Panc1 (cell line): ENCODE data around the gene MTX1. TPM values are rescaled to one million over a fixed set of nuclear protein-coding genes. Genes with fewer than 3 reads are reported as not detected.

Experiments used
- ATAC-seq: fragments of 200-7000 bp; cut with Tn5 transposase; 2 replicates; pipeline ENCODE4 v1.9.1; 2020; ENCODE audit warnings: mild to moderate bottlenecking, moderate library complexity
- BruUV-seq: library from RNA; stranded (reverse); fragments of 400-500 nt; replicated peaks from 2 replicates; lab custom pipeline; 2021; lab: Mats Ljungman, UMichigan
- CTCF ChIA-PET: fragments of 300-600 bp; sonication (Branson Sonifier 250); formaldehyde crosslinking; loops from one replicate; lab custom pipeline; 2022; ENCODE audit warnings: antibody characterized with exemption; lab: Charles Lee
- POLR2A ChIA-PET: fragments of 300-600 bp; sonication (Branson Sonifier 250); formaldehyde crosslinking; loops from one replicate; lab custom pipeline; 2022; ENCODE audit warnings: antibody characterized with exemption; lab: Charles Lee
- DNase-seq: peaks from one replicate; pipeline ENCODE4 v3.0.0-alpha.2; 2010; ENCODE audit warnings: low read depth, low spot score
- H3K27ac ChIP-seq: 2 replicates; pipeline ENCODE4 v1.5.1; 2011; ENCODE audit warnings: mild to moderate bottlenecking, low read length, inconsistent platforms
- H3K27me3 ChIP-seq: fragments of 200-500 bp; sonication (Bioruptor generic); 2 replicates; pipeline ENCODE4 v1.6.0; 2014; ENCODE audit warnings: low read length, inconsistent platforms; ENCODE audit not compliant: control insufficient read depth, insufficient read depth
- H3K36me3 ChIP-seq: fragments of 200-500 bp; sonication (Bioruptor generic); 2 replicates; pipeline ENCODE4 v1.5.1; 2014; ENCODE audit warnings: inconsistent platforms, mild to moderate bottlenecking, low read length, moderate library complexity; ENCODE audit not compliant: control insufficient read depth, insufficient read depth
- H3K4me1 ChIP-seq: 2 replicates; pipeline ENCODE4 v1.5.1; 2011; ENCODE audit warnings: inconsistent platforms, mild to moderate bottlenecking, low read length, moderate library complexity; ENCODE audit not compliant: control insufficient read depth, insufficient read depth
- H3K4me3 ChIP-seq, 2 experiments: 2 replicates each; pipeline ENCODE4 v1.5.1; 2011 to 2012; ENCODE audit warnings: low read depth in 2 of 2, low read length in 2 of 2, mild to moderate bottlenecking in 2 of 2, inconsistent platforms in 1 of 2, moderate library complexity in 1 of 2
- H3K9me3 ChIP-seq: fragments of 200-500 bp; sonication (Bioruptor generic); 2 replicates; pipeline ENCODE4 v1.5.1; 2014; ENCODE audit warnings: low read depth, mild to moderate bottlenecking, inconsistent platforms, low read length, moderate library complexity; ENCODE audit not compliant: control insufficient read depth, insufficient read depth
- POLR2AphosphoS5 ChIP-seq: IDR thresholded peaks from 2 replicates; pipeline ENCODE4 v1.6.1; 2012; ENCODE audit warnings: mild to moderate bottlenecking, low read depth, low read length, moderate library complexity
- SIN3A ChIP-seq: IDR thresholded peaks from 2 replicates; pipeline ENCODE4 v1.6.1; 2012; ENCODE audit warnings: low read depth, mild to moderate bottlenecking, low read length, moderate library complexity, borderline replicate concordance; ENCODE audit not compliant: insufficient read depth
- TCF7L2 ChIP-seq: IDR thresholded peaks from 2 replicates; pipeline ENCODE4 v1.6.1; 2011; ENCODE audit warnings: mild to moderate bottlenecking, low read depth, low read length, inconsistent platforms
- in situ Hi-C: cut with HindIII; loops from 2 replicates; pipeline ENCODE4 v1.10.0; 2016; ENCODE audit warnings: low sequenced_read_pairs, low pct_unique_long_range_greater_than_20kb
- intact Hi-C: fragments of 100-400 bp; cut with micrococcal nuclease; formaldehyde crosslinking; loops from one replicate; pipeline ENCODE4 v1.10.0; 2022; ENCODE audit not compliant: unreplicated experiment
- total RNA-seq: library from RNA; stranded (reverse); gene quantifications from one replicate; pipeline ENCODE4 v1.2.1, GENCODE V29; 2021; ENCODE audit not compliant: unreplicated experiment
- TF ChIP-seq, protein P1 (sequence below), 2 experiments: IDR thresholded peaks; 2 replicates each; pipeline ENCODE4 v1.6.1; 2011 to 2012; ENCODE audit warnings: low read depth in 2 of 2, control low read depth in 1 of 2, low read length in 1 of 2, mild to moderate bottlenecking in 1 of 2, moderate library complexity in 1 of 2; ENCODE audit not compliant: insufficient read depth in 1 of 2
- TF ChIP-seq, protein P2 (sequence below): fragments of 450-650 bp; IDR thresholded peaks from 2 replicates; pipeline ENCODE4 v1.5.1; 2017; ENCODE audit warnings: mild to moderate bottlenecking

MTX1 gene
- total RNA-seq, 1 experiment from 2014 or later: 53.6 TPM

GRCh38 chr1:155206891-155207805, 1.3 kb upstream of the MTX1 start:
- intact Hi-C loops (loop anchor here (1.0 kb wide), 1 partner anchor 19 kb away; no protein-coding TSS in a partner anchor), in situ Hi-C loops (no loop called here)
- DNase-seq: peak; percentile 78
- TF ChIP-seq TCF7L2: no peak
- TF ChIP-seq SIN3A: no peak
- TF ChIP-seq, protein P1, sequence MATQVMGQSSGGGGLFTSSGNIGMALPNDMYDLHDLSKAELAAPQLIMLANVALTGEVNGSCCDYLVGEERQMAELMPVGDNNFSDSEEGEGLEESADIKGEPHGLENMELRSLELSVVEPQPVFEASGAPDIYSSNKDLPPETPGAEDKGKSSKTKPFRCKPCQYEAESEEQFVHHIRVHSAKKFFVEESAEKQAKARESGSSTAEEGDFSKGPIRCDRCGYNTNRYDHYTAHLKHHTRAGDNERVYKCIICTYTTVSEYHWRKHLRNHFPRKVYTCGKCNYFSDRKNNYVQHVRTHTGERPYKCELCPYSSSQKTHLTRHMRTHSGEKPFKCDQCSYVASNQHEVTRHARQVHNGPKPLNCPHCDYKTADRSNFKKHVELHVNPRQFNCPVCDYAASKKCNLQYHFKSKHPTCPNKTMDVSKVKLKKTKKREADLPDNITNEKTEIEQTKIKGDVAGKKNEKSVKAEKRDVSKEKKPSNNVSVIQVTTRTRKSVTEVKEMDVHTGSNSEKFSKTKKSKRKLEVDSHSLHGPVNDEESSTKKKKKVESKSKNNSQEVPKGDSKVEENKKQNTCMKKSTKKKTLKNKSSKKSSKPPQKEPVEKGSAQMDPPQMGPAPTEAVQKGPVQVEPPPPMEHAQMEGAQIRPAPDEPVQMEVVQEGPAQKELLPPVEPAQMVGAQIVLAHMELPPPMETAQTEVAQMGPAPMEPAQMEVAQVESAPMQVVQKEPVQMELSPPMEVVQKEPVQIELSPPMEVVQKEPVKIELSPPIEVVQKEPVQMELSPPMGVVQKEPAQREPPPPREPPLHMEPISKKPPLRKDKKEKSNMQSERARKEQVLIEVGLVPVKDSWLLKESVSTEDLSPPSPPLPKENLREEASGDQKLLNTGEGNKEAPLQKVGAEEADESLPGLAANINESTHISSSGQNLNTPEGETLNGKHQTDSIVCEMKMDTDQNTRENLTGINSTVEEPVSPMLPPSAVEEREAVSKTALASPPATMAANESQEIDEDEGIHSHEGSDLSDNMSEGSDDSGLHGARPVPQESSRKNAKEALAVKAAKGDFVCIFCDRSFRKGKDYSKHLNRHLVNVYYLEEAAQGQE (IDR thresholded peaks at IDR 0.05; ENCODE audit: insufficient read depth in 1 of 2, low read depth in 2 of 2, low read length in 1 of 2): no peak
- TF ChIP-seq, protein P2, sequence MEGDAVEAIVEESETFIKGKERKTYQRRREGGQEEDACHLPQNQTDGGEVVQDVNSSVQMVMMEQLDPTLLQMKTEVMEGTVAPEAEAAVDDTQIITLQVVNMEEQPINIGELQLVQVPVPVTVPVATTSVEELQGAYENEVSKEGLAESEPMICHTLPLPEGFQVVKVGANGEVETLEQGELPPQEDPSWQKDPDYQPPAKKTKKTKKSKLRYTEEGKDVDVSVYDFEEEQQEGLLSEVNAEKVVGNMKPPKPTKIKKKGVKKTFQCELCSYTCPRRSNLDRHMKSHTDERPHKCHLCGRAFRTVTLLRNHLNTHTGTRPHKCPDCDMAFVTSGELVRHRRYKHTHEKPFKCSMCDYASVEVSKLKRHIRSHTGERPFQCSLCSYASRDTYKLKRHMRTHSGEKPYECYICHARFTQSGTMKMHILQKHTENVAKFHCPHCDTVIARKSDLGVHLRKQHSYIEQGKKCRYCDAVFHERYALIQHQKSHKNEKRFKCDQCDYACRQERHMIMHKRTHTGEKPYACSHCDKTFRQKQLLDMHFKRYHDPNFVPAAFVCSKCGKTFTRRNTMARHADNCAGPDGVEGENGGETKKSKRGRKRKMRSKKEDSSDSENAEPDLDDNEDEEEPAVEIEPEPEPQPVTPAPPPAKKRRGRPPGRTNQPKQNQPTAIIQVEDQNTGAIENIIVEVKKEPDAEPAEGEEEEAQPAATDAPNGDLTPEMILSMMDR: peak; percentile 94
- TF ChIP-seq POLR2AphosphoS5: peak; percentile 55
- Histone ChIP-seq H3K4me1 (peaks cover 19% of the 10 kb centered on the region), H3K36me3 (peaks cover 6% of the 10 kb centered on the region; the same call in 1 of the 2 replicates), H3K4me3 (peak overlapping the region; percentile 94 to 99), H3K27me3 (no peaks in the 10 kb centered on the region), H3K27ac (peak overlapping the region; percentile 67), H3K9me3 (no peaks in the 10 kb centered on the region)
- TSS peak; percentile 77 for BruUV-seq
- CTCF ChIA-PET: interaction anchor here (0.5 to 1.2 kb wide), 6 partner anchors 18 to 121 kb away, joined by 3 to 9 read pairs (median 4); no protein-coding TSS in a partner anchor
- POLR2A ChIA-PET: interaction anchor here (2.2 kb wide), 1 partner anchor 13 kb away, joined by 11 read pairs; no protein-coding TSS in a partner anchor
- peak; percentile 67 for ATAC-seq

GRCh38 chr1:155207806-155208540, 522 bp upstream of the MTX1 start, which contains the start of gene THBS3:
Gene THBS3 (minus strand): TSS chr1:155207897. CDS start chr1:155207876, 21 bp downstream.
- H3K27me3 ChIP-seq: no peaks in the 10 kb centered on the region
- H3K9me3 ChIP-seq: no peaks in the 10 kb centered on the region
- BruUV-seq: no TSS peak
- POLR2A ChIA-PET: interaction anchor here (0.6 to 2.2 kb wide), 4 partner anchors 9 to 208 kb away, joined by 3 to 11 read pairs (median 3); no protein-coding TSS in a partner anchor
- in situ Hi-C loops: no loop called here
- TF ChIP-seq, protein P1 (IDR thresholded peaks at IDR 0.05; ENCODE audit: insufficient read depth in 1 of 2, low read depth in 2 of 2, low read length in 1 of 2): no peak
- TF ChIP-seq POLR2AphosphoS5: no peak
- peak within 1 kb of the TSS; percentile 93 for H3K27ac ChIP-seq
- peaks cover 6% of the 10 kb centered on the region; the same call in 1 of the 2 replicates for H3K36me3 ChIP-seq
- CTCF ChIA-PET: interaction anchor here (1.0 to 1.8 kb wide), 4 partner anchors 15 to 115 kb away, joined by 3 to 9 read pairs (median 4); no protein-coding TSS in a partner anchor
- H3K4me3 ChIP-seq: peak within 1 kb of the TSS; percentile 94 to 99
- ATAC-seq (peak; percentile 5), DNase-seq (no peak)
- intact Hi-C loops: no loop called here
- H3K4me1 ChIP-seq: peaks cover 19% of the 10 kb centered on the region
